ENCODE results near the gene MAPRE2.

GRCh38 chr18:35024196-35024595 lies 17.0 kb upstream of the MAPRE2 start:
- no peak for TF ChIP-seq EP300 (IDR thresholded peaks at IDR 0.05)
- TF ChIP-seq CTCF (IDR thresholded peaks at IDR 0.05) = no peak
- TF ChIP-seq POLR2AphosphoS5 (IDR thresholded peaks at IDR 0.05) = no peak

All from upper lobe of left lung (tissue), 4 donors.